ENCODE data around the gene TGIF2.
A peak's percentile ranks its signal among the peaks of the same experiment; 100 is the strongest.

TGIF2 gene

DNA sequence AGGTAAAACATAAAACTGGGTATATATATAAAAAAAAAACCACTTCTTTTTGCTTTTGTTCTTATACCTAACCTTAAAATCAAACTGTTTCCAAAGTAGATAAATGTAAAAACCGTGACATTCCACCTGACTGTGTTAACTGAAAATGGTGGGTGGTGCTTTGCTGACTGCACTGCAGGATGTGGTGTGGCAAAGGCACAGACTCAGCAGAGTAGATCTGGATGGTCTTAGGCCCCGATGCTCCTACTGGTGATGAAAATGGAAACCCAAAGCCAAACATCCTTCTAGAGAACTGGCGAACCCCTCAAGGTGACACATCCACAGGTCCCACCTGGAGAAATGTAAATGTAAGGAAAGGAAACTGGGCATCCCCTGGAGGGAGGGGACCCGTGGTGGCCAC, 8.9 kb downstream of the TGIF2 start:
- Histone ChIP-seq H3K4me3 (ENCODE audit: low read length) (no peak overlapping the region), H3K4me1 (ENCODE audit: control insufficient read depth, insufficient read depth, low read length) (peaks cover 5% of the 10 kb centered on the region; the same call in 1 of the 2 replicates), H3K27ac (ENCODE audit: low read length) (no peak overlapping the region), H3K27me3 (ENCODE audit: control insufficient read depth, insufficient read depth, low read length) (no peaks in the 10 kb centered on the region), H3K9me3 (ENCODE audit: control insufficient read depth, insufficient read depth, low read length) (no peaks in the 10 kb centered on the region), H3K36me3 (ENCODE audit: control insufficient read depth, insufficient read depth, low read length) (peaks cover 7% of the 10 kb centered on the region; the same call in 1 of the 2 replicates)
- no peak for DNase-seq (ENCODE audit: low read depth, low spot score)
- no CpG with 5 or more reads among the region's 4 CpGs for WGBS (ENCODE audit: insufficient coverage, insufficient read length)

DNA sequence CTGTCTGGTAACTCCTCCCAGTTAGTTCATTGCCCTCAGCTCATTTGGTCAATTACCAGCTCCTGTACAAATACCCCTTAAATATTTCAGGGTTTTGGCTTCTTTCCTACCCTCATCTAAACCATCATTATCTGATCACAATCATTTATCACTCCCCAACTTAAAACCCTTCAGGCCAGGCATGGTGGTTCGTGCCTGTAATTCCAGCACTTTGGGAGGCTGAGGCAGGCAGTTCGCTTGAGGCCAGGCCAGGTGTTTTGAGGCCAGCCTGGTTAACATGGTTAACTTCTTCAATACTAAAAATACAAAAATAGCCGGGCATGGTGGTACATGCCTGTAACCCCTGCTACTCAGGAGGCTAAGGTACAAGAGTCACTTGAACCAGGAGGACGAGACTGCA, 9.4 kb downstream of the TGIF2 start:
- Histone ChIP-seq H3K9me3 (ENCODE audit: control insufficient read depth, insufficient read depth, low read length) (no peaks in the 10 kb centered on the region), H3K4me1 (ENCODE audit: control insufficient read depth, insufficient read depth, low read length) (peaks cover 5% of the 10 kb centered on the region; the same call in 1 of the 2 replicates), H3K27ac (ENCODE audit: low read length) (no peak overlapping the region), H3K4me3 (ENCODE audit: low read length) (no peak overlapping the region), H3K36me3 (ENCODE audit: control insufficient read depth, insufficient read depth, low read length) (peaks cover 7% of the 10 kb centered on the region; the same call in 1 of the 2 replicates), H3K27me3 (ENCODE audit: control insufficient read depth, insufficient read depth, low read length) (no peaks in the 10 kb centered on the region)
- no CpG with 5 or more reads among the region's 4 CpGs for WGBS (ENCODE audit: insufficient coverage, insufficient read length)
- no peak for DNase-seq (ENCODE audit: low read depth, low spot score)

DNA sequence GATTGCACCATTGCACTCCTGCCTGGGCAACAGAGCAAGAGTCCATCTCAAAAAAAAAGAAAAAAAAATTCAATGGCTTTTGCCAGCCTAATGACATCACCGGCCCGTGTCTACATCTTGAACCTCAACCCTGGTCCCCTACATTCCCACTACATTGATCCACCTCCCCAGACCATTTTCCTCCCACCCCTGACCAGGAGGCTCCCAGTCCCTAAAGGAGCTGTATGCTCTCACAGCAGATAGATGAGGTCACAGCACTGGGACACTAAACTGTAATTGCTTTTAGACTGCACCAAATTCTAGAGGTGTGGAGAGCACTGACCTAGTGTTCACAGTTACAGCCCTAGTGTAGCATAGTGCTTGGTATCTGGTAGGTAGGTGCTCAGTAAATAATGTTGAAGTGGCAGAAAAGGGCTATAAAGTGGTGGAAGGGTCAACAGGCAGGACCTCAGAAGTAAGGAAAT, 10.7 kb downstream of the TGIF2 start:
- Histone ChIP-seq H3K27ac (ENCODE audit: low read length) (no peak overlapping the region), H3K9me3 (ENCODE audit: control insufficient read depth, insufficient read depth, low read length) (no peaks in the 10 kb centered on the region), H3K36me3 (ENCODE audit: control insufficient read depth, insufficient read depth, low read length) (peaks cover 2% of the 10 kb centered on the region; the same call in 1 of the 2 replicates), H3K4me3 (ENCODE audit: low read length) (no peak overlapping the region), H3K27me3 (ENCODE audit: control insufficient read depth, insufficient read depth, low read length) (no peaks in the 10 kb centered on the region), H3K4me1 (ENCODE audit: control insufficient read depth, insufficient read depth, low read length) (peaks cover 5% of the 10 kb centered on the region; the same call in 1 of the 2 replicates)
- WGBS (ENCODE audit: insufficient coverage, insufficient read length), result no CpG with 5 or more reads among the region's 2 CpGs
- no peak for DNase-seq (ENCODE audit: low read depth, low spot score)

DNA sequence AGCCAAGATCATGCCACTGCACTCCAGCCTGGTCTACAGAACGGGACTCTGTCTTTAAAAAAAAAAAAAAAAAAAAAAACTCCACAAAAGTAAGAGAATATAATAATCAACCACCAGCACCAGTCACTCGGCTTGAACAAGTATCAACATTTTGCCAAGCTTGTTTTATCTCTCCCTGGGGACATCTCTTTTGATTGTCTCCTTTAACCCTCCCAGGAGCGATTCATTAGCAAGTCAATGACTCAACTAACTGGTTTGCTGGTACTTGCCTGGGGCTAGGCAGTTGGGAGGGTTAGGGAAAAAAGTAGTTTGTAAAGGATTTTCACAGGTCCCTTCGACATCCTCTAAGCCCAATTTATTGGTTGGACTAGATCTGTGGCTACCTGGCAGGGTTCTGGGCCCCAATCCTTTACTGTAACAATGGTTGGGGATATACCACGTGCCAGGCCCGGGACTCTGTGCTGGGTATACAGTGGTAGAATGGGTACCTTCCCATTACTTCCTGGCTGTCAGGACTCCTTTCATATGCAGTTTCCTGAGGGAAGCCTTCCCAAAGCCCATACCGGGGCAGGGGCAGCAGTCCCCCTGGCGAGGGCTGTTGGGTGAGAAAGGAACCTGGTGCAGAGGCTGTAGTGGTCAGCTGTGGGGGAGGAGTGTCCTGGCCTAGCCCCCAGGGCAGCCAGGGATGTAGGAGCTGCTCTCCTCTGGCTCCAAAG, 12.2 kb downstream of the TGIF2 start:
- Histone ChIP-seq H3K36me3 (ENCODE audit: control insufficient read depth, insufficient read depth, low read length) (peaks cover 2% of the 10 kb centered on the region), H3K9me3 (ENCODE audit: control insufficient read depth, insufficient read depth, low read length) (no peaks in the 10 kb centered on the region), H3K4me1 (ENCODE audit: control insufficient read depth, insufficient read depth, low read length) (peaks cover 5% of the 10 kb centered on the region; the same call in 1 of the 2 replicates), H3K27ac (ENCODE audit: low read length) (peak overlapping the region; percentile 84), H3K27me3 (ENCODE audit: control insufficient read depth, insufficient read depth, low read length) (no peaks in the 10 kb centered on the region), H3K4me3 (ENCODE audit: low read length) (no peak overlapping the region)
- no CpG with 5 or more reads among the region's 8 CpGs for WGBS (ENCODE audit: insufficient coverage, insufficient read length)
- DNase-seq (ENCODE audit: low read depth, low spot score), result no peak

DNA sequence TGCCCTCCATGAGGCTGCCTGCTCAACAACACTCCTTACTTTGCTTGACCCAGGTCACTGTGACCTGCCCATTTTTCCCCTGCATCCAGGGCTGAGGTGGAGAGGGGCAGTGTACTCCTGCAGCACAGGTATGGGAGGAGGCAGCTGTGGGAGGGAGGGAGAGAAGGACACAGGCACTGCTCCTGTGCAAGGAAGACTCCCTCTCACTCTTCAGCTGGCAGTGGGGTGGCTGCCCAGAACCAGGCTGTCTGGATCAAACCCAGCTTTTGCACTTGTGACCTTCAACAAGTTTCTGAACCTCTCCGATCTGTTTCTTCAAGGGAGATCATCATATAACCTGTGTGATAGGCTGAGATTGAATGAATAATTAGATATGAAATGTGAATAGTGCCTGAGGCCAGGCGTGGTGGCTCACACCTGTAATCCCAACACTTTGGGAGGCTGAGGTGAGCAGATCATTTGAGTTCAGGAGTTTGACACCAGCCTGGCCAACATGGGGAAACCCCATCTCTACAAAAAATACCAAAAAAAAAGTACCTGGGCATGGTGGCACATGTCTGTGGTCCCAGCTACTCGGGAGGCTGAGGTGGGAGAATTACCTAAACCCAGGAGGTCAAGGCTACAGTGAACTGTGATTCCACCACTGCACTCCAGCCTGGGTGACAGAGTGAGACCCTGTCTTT, 14.1 kb downstream of the TGIF2 start:
- no CpG with 5 or more reads among the region's 3 CpGs for WGBS (ENCODE audit: insufficient coverage, insufficient read length)
- no peak for DNase-seq (ENCODE audit: low read depth, low spot score)
- Histone ChIP-seq H3K4me3 (ENCODE audit: low read length) (no peak overlapping the region), H3K4me1 (ENCODE audit: control insufficient read depth, insufficient read depth, low read length) (peaks cover 5% of the 10 kb centered on the region; the same call in 1 of the 2 replicates), H3K36me3 (ENCODE audit: control insufficient read depth, insufficient read depth, low read length) (peaks cover 6% of the 10 kb centered on the region), H3K27ac (ENCODE audit: low read length) (no peak overlapping the region), H3K27me3 (ENCODE audit: control insufficient read depth, insufficient read depth, low read length) (no peaks in the 10 kb centered on the region), H3K9me3 (ENCODE audit: control insufficient read depth, insufficient read depth, low read length) (no peaks in the 10 kb centered on the region)

DNA sequence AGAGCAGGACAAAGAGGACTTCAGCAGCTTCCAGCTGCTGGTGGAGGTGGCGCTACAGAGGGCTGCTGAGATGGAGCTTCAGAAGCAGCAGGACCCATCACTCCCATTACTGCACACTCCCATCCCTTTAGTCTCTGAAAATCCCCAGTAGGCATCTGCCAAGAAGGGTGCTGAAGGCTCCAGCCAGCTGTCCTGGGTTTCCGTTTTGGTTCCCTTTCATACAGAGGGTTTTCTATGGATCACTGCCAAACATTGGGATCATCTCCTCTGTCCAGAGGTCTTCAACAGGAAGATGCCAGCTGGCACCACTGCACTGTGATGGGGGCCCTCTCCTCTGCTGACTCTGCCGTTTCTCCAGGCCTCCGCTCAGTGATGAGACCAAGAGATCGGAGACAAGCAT, 17.9 kb downstream of the TGIF2 start:
- H3K9me3 ChIP-seq (ENCODE audit: control insufficient read depth, insufficient read depth, low read length), result no peaks in the 10 kb centered on the region
- no peak overlapping the region for H3K27ac ChIP-seq (ENCODE audit: low read length)
- no peaks in the 10 kb centered on the region for H3K27me3 ChIP-seq (ENCODE audit: control insufficient read depth, insufficient read depth, low read length)
- H3K36me3 ChIP-seq (ENCODE audit: control insufficient read depth, insufficient read depth, low read length), result peaks cover 10% of the 10 kb centered on the region
- no CpG with 5 or more reads among the region's 5 CpGs for WGBS (ENCODE audit: insufficient coverage, insufficient read length)
- no peak for DNase-seq (ENCODE audit: low read depth, low spot score)
- no peak overlapping the region for H3K4me3 ChIP-seq (ENCODE audit: low read length)
- no peaks in the 10 kb centered on the region; the same call in 1 of the 2 replicates for H3K4me1 ChIP-seq (ENCODE audit: control insufficient read depth, insufficient read depth, low read length)

DNA sequence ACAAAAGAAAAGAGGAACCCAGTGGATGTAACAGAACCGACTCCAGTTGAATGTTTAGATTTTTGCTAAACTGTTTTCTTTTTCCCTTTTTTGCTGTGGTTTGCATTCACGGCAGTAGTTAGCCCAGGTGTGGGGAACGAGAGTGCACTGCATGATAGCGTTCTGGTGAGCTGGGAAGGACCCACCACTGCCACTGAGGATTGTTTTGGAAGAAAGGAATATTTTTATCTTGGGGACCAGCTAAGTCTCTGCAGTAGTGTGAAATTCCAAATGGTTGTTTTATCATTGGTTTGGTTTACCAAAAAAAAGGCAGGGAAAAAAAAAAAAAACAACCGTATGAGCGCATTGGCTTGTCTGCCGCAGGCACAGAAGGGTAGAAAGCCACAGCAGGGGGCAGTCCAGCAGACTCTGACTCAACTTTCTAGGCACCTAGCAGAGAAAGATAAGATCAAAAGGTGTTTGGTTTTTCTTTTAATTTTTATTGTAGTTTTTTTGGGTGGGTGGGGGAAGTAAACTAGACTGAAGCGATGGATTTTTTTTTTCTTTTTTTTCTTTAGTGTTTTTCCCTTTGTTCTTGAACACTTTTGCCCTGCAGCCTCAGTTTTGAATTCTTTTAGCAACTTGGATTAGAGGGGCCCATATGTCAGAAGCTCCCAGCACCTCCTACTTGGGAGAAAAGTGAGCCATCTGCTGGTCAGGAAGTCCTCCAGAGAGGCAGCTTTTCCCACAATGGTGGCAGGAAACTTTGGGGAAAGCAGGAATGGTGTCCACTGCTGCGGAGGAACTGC, 18.7 kb downstream of the TGIF2 start:
- H3K27me3 ChIP-seq (ENCODE audit: control insufficient read depth, insufficient read depth, low read length), result no peaks in the 10 kb centered on the region
- H3K4me1 ChIP-seq (ENCODE audit: control insufficient read depth, insufficient read depth, low read length), result no peaks in the 10 kb centered on the region; the same call in 1 of the 2 replicates
- peaks cover 10% of the 10 kb centered on the region for H3K36me3 ChIP-seq (ENCODE audit: control insufficient read depth, insufficient read depth, low read length)
- H3K27ac ChIP-seq (ENCODE audit: low read length), result no peak overlapping the region
- H3K4me3 ChIP-seq (ENCODE audit: low read length), result no peak overlapping the region
- DNase-seq (ENCODE audit: low read depth, low spot score), result no peak
- no peaks in the 10 kb centered on the region for H3K9me3 ChIP-seq (ENCODE audit: control insufficient read depth, insufficient read depth, low read length)
- WGBS (ENCODE audit: insufficient coverage, insufficient read length), result 100% methylated on average over 1 of the region's 9 CpGs

DNA sequence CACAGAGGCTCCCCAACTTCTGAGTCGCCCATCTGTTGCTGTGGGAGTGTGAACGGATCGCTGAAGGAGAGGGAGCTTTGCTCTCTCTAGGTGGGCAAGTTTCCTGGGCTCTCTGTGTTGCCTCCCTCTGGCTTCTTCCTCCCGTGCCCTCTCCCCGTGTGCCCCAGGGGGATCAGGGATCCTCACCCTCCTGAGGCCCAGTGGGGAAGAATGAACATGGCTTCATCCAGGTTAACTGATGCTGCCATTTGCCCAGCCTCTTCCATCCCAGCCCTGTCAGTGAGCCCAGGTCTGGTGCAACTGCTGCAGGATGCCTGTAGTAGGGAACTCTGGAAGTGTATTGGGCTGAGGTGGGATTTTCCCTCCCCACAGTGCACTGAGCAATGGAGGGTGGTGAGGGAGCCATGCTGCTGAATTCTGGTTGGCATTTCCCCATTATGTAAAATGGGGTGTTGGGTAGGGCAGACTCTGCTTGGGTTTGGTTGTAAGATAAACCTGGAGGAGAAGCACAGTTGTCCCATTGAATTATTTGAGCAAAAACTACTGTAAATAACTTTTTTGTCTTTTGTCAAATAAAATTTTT, 20.0 kb downstream of the TGIF2 start:
- Histone ChIP-seq H3K4me3 (ENCODE audit: low read length) (no peak overlapping the region), H3K4me1 (ENCODE audit: control insufficient read depth, insufficient read depth, low read length) (no peaks in the 10 kb centered on the region; the same call in none of the 2 replicates), H3K27me3 (ENCODE audit: control insufficient read depth, insufficient read depth, low read length) (no peaks in the 10 kb centered on the region), H3K9me3 (ENCODE audit: control insufficient read depth, insufficient read depth, low read length) (no peaks in the 10 kb centered on the region), H3K27ac (ENCODE audit: low read length) (no peak overlapping the region), H3K36me3 (ENCODE audit: control insufficient read depth, insufficient read depth, low read length) (peaks cover 10% of the 10 kb centered on the region)
- no peak for DNase-seq (ENCODE audit: low read depth, low spot score)
- WGBS (ENCODE audit: insufficient coverage, insufficient read length), result no CpG with 5 or more reads among the region's 5 CpGs

DNA sequence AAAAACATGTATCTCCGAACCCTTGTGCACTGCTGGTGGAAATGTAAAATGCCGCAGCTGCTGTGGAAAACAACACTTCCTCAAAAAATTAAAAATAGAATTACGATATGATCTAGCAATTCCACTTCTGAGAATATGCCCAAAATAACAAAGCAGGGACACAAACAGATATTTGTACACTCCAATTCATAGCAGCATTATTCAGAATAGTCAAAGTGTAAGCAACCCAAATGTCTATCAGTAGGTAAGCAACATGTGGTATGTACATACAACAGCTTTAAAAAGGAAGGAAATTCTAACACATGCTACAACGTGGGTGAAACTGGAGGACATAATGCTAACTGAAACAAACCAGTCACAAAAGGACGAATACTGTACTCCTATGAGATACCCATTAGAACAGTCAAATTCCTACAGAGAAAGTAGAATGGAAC, 26.5 kb downstream of the TGIF2 start:
- H3K4me1 ChIP-seq (ENCODE audit: control insufficient read depth, insufficient read depth, low read length), result peaks cover 2% of the 10 kb centered on the region
- H3K9me3 ChIP-seq (ENCODE audit: control insufficient read depth, insufficient read depth, low read length), result no peaks in the 10 kb centered on the region
- no peak overlapping the region for H3K4me3 ChIP-seq (ENCODE audit: low read length)
- no peak overlapping the region for H3K27ac ChIP-seq (ENCODE audit: low read length)
- no peak for DNase-seq (ENCODE audit: low read depth, low spot score)
- H3K36me3 ChIP-seq (ENCODE audit: control insufficient read depth, insufficient read depth, low read length), result no peaks in the 10 kb centered on the region
- H3K27me3 ChIP-seq (ENCODE audit: control insufficient read depth, insufficient read depth, low read length), result no peaks in the 10 kb centered on the region
- no CpG with 5 or more reads among the region's 5 CpGs for WGBS (ENCODE audit: insufficient coverage, insufficient read length)

DNA sequence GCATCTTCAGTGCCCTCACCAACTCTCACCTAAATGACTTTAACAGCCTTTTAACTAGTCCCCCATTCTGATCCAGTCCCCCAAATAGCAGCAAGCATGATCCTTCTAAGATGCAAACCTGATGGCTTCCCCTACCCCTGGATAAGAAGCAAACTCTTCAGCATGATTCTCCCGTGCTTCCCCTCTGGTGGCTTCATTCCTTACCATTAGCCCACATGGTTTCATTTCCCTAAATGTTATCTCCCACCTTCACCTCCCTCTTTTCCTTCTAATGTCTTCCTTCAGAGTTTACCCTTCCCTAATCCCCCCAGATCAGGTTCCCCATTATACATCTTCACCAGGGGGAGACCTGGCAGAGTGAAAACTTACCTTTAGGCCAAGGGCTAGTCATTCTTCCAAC, 28.1 kb downstream of the TGIF2 start:
- no CpG with 5 or more reads among the region's 1 CpG for WGBS (ENCODE audit: insufficient coverage, insufficient read length)
- Histone ChIP-seq H3K9me3 (ENCODE audit: control insufficient read depth, insufficient read depth, low read length) (no peaks in the 10 kb centered on the region), H3K27ac (ENCODE audit: low read length) (no peak overlapping the region), H3K4me3 (ENCODE audit: low read length) (no peak overlapping the region), H3K4me1 (ENCODE audit: control insufficient read depth, insufficient read depth, low read length) (peaks cover 2% of the 10 kb centered on the region), H3K36me3 (ENCODE audit: control insufficient read depth, insufficient read depth, low read length) (no peaks in the 10 kb centered on the region), H3K27me3 (ENCODE audit: control insufficient read depth, insufficient read depth, low read length) (no peaks in the 10 kb centered on the region)
- DNase-seq (ENCODE audit: low read depth, low spot score), result no peak
